A549 (cell line): ENCODE measurements around the gene ITIH4.

Source experiments
- BHLHE40 ChIP-seq: IDR thresholded peaks from 2 replicates; pipeline ENCODE4 v1.6.1; 2012; ENCODE audit warnings: low read depth, low read length, inconsistent platforms
- KDM5A ChIP-seq: fragments of 200-600 bp; sonication (generic); IDR thresholded peaks from 2 replicates; pipeline ENCODE4 v1.6.1; 2016; ENCODE audit warnings: antibody characterized with exemption, mild to moderate bottlenecking
- TF ChIP-seq, protein P1 (sequence below): IDR thresholded peaks from 2 replicates; pipeline ENCODE4 v1.6.1; 2012

DNA sequence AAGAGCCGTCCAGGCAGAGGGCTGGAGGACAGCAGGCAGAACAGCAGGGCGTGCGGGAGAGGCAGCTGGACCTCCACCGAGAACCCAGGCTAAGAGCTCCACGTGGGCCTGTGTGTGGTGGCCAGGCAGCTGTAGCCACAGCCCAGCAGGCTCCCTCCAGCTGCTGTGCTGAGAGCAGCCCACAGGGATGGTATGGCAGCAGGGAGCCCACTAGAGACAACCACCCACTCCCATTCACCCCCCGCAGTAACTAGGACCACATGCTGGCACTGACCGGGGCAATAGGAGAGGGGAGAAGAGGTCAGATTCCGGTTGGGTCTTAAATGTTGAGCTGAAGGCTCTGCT lies 29.9 kb upstream of the ITIH4 start:
- TF ChIP-seq, protein P1, sequence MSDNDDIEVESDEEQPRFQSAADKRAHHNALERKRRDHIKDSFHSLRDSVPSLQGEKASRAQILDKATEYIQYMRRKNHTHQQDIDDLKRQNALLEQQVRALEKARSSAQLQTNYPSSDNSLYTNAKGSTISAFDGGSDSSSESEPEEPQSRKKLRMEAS: no peak
- TF ChIP-seq BHLHE40 (no peak), KDM5A (no peak)
